ENCODE data around the gene FXYD2. TPM values are rescaled to one million over a fixed set of nuclear protein-coding genes. Genes with fewer than 3 reads are reported as not detected.

FXYD2 gene
- total and polyA plus RNA-seq, 2 donors (not counting 3 experiments of a cell fraction or from before 2014, with no cell fraction given): 0.99 to 1.8 TPM

DNA sequence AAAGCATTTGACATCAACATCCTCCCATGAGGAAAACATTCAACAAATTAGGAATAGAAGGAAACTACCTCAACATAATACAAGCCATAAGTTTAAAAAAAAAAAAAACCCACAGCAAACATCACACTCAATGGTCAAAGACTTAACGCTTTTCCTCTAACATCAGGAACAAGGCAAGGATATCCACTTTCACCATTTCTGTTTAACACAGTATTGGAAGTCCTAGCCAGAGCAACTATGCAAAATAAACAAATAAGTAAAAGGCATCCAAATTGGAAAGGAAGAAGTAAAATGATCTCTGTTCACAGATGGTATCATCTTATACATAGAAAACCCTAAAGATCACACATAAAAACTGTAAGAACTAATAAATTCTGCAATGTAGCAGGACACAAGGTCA is 38.8 kb upstream of the FXYD2 start:
- no peaks in the 10 kb centered on the region for H3K36me3 ChIP-seq (ENCODE audit: control insufficient read depth in 2 of 2, extremely low read depth in 1 of 2, insufficient read depth in 2 of 2, low read length in 2 of 2)
- FAIRE-seq (no peak), DNase-seq (ENCODE audit: low read depth, low spot score) (no peak)
- dilution Hi-C loops (cut with MboI; ENCODE audit: extremely low pct_ligation_motif_present, low sequenced_read_pairs) (no loop called here), intact Hi-C loops (cut with micrococcal nuclease) (no loop called here)
- H3K4me3 ChIP-seq (replicated peaks in 1 of 3; ENCODE audit: insufficient read depth in 1 of 3, low read depth in 1 of 3, low read length in 3 of 3): no peak overlapping the region
- no peaks in the 10 kb centered on the region for H3K27me3 ChIP-seq (ENCODE audit: control insufficient read depth in 2 of 2, insufficient read depth in 2 of 2, low read length in 2 of 2)
- no peaks in the 10 kb centered on the region for H3K9me1 ChIP-seq (replicated peaks; ENCODE audit: control insufficient read depth, extremely low read depth, insufficient read depth, low read length)
- no peak overlapping the region for H3K4me2 ChIP-seq (ENCODE audit: insufficient read depth, low read length)
- H3K4me1 ChIP-seq (ENCODE audit: control insufficient read depth, extremely low read depth, insufficient read depth, low read length): peaks cover 6% of the 10 kb centered on the region
- no peaks in the 10 kb centered on the region for H4K20me1 ChIP-seq (replicated peaks; ENCODE audit: control insufficient read depth, extremely low read depth, insufficient read depth, low read length)
- ChIA-PET CTCF (no interaction called here), POLR2A (no interaction called here)
- H3K27ac ChIP-seq (ENCODE audit: insufficient read depth, low read depth, low read length): no peak overlapping the region
- no peaks in the 10 kb centered on the region for H3K79me2 ChIP-seq (ENCODE audit: control insufficient read depth, insufficient read depth, low read length)
- TF ChIP-seq MYC (IDR thresholded peaks at IDR 0.05; ENCODE audit: low read depth, low read length) (no peak), EZH2 (IDR thresholded peaks at IDR 0.05; ENCODE audit: borderline replicate concordance, low read depth, low read length, severe bottlenecking) (no peak), GATA2 (IDR thresholded peaks at IDR 0.05; ENCODE audit: insufficient read depth, insufficient read length, low read depth, low read length) (no peak), POLR2AphosphoS5 (IDR thresholded peaks at IDR 0.05; ENCODE audit: insufficient read depth, low read depth, low read length) (no peak), JUN (IDR thresholded peaks at IDR 0.05; ENCODE audit: borderline replicate concordance, insufficient read depth, insufficient read length, low read depth) (no peak), FOS (IDR thresholded peaks at IDR 0.05; ENCODE audit: borderline replicate concordance, insufficient read depth, low read length) (no peak)
- TF ChIP-seq, protein P1, sequence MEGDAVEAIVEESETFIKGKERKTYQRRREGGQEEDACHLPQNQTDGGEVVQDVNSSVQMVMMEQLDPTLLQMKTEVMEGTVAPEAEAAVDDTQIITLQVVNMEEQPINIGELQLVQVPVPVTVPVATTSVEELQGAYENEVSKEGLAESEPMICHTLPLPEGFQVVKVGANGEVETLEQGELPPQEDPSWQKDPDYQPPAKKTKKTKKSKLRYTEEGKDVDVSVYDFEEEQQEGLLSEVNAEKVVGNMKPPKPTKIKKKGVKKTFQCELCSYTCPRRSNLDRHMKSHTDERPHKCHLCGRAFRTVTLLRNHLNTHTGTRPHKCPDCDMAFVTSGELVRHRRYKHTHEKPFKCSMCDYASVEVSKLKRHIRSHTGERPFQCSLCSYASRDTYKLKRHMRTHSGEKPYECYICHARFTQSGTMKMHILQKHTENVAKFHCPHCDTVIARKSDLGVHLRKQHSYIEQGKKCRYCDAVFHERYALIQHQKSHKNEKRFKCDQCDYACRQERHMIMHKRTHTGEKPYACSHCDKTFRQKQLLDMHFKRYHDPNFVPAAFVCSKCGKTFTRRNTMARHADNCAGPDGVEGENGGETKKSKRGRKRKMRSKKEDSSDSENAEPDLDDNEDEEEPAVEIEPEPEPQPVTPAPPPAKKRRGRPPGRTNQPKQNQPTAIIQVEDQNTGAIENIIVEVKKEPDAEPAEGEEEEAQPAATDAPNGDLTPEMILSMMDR (IDR thresholded peaks at IDR 0.05; ENCODE audit: extremely low read depth in 1 of 2, insufficient read depth in 1 of 2, low read depth in 1 of 2, low read length in 2 of 2): no peak
- TF ChIP-seq, protein P2, sequence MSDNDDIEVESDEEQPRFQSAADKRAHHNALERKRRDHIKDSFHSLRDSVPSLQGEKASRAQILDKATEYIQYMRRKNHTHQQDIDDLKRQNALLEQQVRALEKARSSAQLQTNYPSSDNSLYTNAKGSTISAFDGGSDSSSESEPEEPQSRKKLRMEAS (IDR thresholded peaks at IDR 0.05; ENCODE audit: insufficient read depth, insufficient read length): no peak
- H3K9ac ChIP-seq (replicated peaks; ENCODE audit: extremely low read depth, insufficient read depth, low read length): no peak overlapping the region
- BruUV-seq (replicated peaks): no TSS peak
- H3K9me3 ChIP-seq (replicated peaks; ENCODE audit: control insufficient read depth, insufficient read depth, low read length): no peaks in the 10 kb centered on the region
- no peak overlapping the region for H2AFZ ChIP-seq (ENCODE audit: low read depth, low read length)

Measured in endothelial cell of umbilical vein (primary cell).